Stimulated activated CD8-positive, alpha-beta memory T cell treated with anti-CD3 and anti-CD28 coated beads, Interleukin-4, amount 100 ng/mL, for 1 hour (primary cell): ENCODE measurements around the gene ZFHX3.

Source experiments
- DNase-seq, 2 donors: peaks; one replicate each; pipeline ENCODE4 v3.0.0-alpha.2; 2020; ENCODE audit warnings: low read depth in 2 of 2, low spot score in 1 of 2

The ZFHX3 gene

DNA sequence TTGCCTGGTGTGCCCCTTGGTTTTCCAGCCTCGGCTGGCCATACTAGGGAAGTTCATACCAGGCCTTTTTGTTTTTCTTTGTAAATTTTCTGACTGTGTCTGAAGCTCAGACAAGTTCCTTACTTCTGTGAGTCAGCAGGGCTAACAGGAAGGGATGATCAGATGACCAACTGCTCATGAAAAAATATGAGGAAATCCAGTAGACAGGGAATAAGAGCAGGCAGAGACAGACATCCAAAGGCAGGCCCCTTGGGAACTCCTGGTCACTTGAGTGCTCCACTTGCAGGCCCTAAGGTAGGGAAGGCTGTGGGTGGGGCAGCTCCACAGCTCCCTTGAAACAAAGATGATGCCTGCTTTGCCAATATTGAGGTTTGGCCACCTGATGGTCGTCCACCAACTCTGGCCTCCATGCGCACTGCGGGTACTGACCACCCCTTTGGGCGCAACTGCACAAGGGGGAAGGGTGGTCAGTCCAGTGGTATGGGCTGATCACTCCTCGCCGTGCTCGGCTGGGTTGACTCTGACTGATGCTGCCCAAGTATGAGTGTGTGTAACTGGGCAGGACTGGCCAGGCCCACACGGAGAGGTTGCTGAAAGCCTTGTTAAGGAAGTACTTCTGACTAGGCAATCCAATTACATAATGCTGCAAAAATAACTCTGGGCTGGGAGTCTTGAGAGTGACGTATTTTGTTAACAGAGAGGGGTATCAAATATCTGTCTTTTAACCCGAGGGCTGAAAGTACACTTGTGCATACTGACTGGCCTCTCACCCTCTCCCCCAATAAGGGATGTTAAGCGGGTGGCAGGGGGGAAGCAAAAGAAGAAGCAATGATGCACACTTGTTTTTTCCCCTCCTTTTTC lies 20.8 kb upstream of the ZFHX3 start:
- DNase-seq: no peak

DNA sequence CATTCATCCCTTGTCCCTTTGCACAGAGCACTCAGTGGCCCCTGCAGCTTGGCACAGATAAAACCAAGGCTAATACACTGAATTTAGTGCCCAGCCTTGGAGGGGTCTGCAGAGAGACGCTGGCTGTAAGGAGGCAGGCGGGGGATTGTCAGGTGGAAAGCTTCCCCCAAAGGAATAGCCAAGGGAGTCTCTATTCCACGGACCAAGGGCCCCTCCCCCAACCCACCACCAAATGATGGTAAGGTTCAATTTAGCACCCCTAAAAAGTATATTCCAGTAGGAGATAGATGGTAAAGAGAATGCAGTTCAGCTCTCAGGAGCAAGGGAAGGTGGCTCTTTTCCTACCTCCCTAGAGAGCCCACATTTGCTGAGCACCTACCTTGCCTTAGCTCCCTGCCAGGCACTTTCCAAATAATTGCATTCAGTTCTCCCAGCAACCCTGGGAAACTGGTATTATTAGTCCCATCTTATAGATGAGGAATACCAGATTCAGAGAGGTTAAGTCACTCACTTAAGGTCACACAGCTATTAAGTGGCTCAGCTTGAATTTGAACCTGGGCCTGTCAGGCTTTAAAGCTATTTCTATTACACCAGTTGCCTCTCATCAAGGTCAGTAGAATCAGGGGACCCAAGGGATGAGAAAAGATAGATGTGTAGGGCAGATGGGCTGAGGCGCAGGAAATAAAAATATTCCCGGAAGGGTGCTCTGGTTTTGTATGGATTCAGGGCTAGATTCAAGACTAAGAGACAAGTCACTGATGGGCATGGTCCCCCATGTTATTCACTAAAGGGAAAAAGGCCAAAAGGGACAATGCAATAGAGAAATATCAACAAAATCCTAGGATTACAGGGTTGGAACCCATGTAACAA lies 20.0 kb upstream of the ZFHX3 start:
- no peak for DNase-seq

DNA sequence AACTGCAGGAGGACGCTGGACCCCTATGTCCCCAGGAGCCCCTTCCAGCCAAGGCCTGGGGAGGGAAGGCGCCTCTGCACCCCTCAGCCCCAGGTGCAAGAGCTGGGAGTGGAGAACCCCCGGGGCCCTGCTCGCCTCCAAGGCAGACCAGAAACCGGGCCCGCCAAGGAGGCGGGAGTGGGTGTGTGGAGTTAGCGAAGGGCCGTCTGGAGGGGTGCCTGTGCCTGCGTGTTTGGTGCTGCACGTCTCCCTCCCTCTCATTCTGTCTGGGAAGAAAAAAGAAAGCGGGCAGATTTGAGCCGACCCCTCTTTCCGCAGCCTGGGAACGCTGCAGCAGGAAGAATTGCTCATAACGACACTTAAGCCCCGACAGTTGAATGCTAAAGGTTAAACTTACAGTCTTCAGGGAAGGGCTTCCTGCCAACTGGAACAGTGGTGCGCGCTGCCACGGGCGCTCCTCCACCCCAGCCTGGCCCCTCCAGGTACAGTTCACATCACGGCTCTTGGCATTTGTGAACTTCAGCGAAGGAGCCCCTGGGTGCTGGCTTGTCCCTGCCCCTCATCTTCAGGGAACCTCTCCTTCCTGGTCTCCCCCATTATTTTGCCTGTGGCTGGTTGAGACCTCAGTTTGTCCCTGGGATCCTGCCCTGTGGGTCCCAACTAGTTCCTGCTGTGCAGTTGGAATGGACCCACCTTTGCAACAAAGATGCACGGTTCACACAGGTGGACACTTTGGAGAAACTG lies 19.2 kb upstream of the ZFHX3 start:
- DNase-seq: no peak

DNA sequence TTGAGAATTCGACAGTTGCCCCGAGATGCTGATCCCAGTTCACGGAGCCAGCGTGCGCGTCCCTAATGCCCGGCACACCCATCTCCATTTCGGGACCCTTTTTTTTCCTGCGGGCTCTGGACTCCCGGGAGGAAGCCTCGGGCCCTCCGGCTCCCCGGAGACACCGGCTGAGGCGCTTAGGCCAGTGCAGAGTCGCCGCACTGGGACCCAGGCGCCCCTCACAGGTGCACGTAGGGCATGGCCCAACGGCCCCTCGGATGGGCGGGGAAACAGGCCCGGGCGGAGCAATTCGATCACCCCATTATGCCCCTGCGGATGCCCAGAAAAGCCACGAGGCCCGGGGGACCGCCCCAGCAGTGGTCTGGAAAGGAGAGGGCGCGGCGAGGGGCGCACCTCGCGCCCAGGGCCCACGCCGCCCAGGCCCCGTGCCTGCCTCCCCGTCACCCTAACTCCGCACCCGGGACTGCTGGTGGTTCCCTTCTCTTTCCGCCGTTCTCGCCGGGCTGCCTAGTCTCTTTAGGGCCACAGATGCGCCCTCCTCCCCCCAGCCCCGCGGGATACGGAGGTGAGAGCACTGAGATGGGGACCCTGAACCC lies 18.5 kb upstream of the ZFHX3 start:
- DNase-seq: no peak

DNA sequence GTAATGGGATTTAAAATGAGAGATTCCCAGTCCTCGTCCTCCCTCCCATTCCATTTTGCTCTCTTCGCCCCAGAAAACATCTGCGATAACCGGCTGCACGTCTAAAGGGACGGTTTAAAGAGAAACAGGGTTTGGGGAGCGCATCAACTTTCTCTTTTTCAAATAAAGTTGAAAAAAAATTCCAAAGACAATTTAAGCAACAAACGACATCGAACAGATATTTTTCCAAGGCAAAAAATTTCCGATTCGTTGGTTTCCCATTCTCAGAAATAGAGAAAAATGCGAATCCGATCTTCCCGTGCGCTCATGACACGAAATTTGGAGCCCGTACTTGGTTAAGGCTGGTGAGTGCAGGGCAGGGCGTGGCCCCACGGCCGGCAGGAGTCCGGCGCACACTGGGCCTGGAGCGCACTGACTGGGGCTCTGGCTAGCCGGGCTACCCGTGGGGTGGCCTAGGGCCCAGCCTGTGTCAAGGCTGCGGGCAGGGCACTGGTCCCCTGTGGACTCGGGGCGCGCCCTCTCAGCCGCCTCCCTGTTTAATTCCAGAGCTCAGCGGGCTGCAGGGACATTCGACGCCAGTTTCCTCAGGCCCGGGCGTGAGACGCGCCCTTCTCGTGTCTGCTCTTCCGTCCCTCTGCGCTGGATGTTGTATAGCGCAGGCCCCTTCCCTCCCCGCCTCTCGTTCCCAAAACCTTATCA lies 17.9 kb upstream of the ZFHX3 start:
- DNase-seq: no peak

DNA sequence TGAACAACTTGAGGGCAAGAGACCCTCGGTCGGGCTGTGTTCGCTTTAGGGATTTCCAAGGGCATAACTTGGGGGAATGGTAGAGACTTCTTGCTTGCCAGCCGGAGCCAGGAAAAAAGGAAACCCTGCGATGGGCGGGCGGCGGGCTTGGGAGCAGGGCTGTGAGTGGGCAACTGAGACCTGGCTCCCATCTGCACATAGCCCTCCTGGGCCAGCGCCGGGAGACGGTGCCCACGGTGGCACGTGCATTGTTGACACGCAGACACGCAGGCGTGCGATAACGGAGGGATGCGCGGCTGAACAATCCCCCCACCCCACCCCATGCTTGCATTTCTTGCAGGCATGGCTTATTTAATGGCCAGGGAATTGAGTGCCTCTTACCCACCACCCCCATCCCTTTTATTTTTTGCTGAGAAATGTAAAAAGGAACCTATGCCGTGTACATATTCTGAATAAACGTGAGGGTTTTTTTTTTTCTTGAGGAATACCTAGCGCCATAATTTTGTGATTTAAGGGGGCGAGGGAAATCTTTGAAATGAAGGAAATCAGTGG lies 17.1 kb upstream of the ZFHX3 start:
- DNase-seq: no peak

DNA sequence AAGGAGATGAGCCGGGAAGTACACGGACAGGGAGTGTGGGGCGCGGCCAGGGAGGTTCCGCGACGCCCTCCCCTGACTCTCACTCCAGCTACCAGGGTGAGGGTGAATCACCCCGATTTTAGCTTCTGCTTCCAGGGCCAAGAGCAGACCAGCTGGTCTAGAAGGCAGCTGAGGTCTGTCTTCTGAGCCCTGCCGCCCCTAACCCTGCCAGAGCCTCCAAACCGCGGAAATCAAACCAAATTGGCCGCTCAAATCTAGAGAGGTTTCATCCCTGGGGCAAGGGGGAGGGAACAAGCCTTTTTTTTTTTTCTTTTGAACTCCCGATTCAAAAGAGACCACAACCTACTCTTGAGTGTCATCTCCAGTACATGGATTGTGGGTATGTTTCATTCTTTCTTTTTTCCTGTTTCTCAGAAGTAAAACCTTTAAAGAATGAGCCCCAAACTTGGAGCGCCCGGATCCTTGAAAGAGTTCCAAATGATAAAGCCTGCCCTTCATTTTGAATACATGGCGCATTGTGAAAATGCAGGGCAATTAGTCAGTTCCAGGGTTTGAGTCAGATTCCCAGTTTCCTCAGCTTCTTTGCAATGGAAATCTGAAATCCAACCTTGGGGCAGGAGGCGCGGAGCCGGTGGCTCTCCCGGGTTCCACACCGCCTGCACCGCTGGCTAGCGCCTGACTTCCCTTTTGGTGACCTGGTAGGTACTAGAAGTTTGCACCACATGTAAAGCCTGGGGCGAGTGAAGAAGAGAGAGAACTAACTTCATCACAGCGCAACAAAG lies 16.5 kb upstream of the ZFHX3 start:
- DNase-seq: no peak

DNA sequence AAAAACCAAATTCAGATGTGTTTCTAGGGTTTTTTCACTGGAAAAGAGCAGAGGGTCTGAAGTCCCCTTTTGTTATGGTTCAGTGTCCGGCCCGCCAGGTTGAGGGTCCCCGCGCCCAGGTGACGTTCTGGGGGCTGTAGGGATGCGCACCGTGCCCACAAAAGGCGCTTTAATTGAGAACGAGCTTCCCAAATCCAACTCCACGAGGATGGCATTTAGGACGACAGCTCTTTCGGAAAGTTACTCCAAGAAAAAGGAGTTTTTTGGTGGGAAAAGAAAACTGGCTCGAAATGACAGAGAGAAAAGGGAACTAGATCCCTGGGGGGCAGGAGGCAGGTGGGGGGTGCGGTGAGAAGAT lies 15.9 kb upstream of the ZFHX3 start:
- DNase-seq: no peak

DNA sequence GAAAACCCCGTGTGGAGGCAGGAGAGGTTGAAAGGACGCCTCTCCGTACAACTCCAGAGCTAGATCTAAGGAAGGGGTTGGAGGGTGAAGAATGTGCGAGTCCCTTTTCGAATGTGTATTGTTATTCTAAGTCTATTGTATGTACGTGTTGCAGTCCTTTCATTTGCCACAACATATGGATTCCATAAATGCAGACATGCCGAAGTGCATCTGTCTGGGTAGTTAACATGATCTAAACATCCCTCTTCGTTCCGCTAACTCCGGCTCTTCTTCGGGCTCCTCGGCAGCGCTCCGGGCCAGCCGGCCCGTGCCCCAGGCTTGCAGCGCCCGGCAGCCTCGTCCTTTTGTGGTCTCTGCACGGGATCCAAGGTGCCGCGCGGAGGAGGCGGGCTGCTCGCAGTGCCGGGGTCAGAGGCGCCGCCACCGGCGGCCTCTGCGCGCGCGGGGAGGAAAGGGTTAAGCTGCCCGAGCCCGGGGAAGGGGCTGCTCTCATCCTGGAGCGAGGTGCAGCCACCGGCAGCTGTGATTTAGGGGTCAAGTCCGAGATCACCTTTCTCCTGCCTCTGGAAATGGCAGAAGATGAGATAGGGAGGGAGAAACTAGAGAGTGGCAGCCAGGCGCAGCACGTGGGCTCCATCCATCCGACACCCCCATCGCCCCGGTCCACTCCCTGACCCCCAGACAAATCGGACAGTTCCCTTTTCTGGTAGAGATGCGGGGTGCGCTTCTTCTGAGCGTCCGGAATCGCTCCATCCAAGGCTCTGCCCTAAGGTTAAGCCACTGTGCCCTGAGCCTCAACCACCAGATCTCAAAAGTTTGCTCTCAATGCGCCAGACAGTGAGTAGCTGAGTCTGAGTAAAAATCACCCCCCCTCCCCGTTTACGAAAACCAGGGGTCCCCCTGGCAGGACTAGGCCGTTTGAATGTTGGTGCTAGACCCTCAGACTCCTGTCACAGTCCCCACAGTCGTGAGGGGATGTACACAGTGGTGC lies 15.1 kb upstream of the ZFHX3 start:
- no peak for DNase-seq

DNA sequence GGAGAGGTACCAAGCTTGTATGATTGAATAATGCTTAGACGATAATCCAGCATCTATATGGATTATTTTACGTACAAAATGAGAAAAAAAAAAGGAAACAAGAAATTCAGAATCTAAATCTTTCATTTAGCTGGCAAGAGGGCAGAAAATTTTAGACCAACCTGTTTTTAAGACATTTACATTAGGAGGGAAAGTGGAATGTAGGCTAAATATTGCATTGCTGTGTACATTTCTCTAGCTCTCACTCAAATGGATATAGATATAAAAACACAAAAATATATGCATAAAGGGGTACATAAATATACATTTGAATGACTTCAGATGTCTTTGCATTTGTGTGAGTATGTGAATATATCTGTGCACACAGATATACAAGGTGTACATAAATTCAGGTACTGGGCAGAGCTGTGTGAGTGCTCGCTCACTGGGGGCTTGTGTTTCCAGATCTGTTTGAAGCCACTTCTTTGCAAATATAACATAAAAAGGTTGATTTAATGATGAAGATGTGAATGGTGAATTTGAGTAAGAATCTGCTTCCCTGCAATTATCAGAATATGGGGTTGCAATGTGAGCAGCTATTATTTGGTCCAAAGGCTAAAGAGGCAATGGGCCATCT lies 14.2 kb upstream of the ZFHX3 start:
- no peak for DNase-seq

DNA sequence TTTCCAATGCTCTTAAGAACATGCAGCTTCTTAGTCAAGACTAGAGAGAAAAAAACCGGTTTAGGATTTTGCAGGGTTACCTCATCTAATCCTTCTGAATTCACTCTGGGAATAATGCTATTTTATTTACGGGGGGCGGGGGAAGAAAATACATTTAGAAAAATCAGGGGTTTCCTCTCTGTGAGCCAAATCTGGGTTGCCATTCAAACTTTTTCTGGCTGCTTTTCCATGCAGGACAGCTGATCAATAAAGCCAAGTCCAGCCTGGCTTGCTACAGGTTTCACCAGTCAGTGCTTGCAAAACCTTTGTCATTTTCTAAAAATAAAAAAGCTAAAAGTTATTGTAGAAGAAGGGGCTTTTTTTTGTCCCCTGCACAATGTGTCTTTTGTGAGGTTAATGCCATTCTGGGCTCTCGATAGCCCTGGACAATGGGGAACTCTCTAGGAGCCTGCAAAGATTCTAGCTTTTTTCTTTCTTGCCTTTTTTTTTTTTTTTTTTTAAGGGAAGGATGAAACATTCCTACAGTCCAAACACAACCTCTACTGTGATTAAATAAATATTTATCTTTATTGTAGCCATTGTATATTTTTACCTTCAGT lies 13.1 kb upstream of the ZFHX3 start:
- no peak for DNase-seq

DNA sequence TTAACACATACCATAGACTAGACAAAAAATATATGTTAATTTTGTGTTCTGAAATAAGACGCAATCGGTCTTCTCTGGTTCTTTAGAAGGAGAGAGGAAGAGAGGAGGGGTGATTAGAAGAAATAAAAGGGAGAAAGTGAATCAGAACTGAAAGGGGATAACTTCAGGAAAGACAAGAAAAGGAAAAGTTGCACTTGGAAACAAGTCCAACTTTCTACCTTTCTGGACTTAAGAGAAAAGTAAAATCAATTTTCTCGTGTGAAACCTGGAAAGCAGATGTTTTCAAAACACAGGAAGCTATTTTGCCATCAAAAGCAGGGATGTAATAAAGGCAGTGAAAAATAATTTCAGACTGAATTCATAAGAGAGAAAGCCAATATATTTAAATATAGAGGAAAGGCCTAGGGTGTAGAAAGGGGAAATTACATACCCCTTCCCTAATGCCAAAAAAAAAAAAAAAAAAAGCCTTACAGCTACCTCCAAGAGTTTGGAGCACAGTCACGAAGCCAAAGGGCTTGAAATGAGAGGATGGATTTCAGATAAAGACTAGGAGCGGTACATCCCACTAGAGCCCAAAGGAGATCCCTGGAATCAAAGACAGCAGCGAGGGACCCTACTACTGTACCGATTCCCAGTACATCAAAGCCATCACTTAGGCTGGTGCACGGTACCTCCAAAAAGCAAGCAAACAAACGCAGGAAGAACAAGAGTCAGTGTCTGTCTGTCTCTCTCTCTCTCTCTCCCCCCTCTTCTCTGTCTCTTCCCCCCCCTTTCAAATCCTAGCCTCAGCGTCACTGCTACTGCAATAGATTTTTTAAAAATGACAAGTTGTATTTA lies 12.1 kb upstream of the ZFHX3 start:
- no peak for DNase-seq

DNA sequence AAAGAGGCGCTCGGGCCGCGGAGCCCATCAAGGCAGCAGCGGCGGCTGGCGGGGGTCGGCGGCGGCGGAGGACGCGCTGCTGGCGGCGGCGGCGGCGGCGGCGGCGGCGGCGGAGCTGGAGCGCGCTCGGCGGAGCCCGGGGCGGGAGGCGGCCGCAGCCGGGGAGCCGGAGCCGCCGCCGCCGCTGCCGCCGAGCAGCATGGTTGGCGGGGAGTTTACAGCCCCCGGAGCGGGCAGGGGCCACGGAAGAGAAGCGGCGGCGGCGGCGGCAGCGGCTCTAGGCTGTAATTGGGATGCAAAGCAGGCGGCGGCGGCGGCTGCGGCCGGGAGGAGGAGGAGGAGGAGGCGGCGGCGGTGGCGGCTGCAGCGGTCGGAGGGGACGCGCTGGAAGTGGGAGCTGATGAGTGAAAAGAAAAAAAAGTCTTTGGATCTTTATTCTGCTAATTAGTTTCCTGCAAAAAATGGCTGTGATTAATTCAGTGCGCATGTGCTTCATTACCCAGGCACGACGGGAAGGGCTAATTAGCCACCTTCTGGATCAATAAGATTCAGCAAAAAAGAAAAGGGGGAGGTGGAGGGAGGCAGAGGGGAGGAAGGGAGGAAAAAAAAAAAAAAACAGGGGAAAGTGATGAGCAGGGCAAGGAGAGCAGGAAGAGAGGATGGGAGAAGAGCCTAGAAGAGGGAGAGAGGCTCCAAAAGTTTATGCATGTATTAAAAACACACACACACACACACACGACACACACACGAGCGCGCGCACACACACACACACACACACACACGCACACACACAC lies 10.9 kb upstream of the ZFHX3 start:
- no peak for DNase-seq

DNA sequence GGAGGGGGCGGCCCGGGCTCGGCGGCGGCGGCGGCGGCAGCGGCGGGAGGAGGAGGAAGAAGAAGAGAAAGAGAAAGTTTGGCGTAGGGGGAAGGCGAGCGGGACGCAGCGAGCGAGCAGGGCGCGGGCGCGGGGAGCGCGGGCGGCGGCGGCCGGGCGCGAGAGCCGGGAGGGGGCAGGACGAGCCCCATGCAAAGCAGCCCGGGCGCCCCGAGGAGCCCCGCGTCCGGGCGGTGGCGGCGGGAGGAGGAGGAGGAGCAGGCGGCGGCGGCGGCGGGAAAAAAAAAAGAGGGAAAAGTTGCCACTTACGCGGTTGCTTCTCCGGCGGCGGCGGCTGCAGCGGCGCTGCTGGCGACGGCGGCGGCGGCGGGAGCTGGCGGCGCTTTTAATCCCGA lies 10.3 kb upstream of the ZFHX3 start:
- DNase-seq: no peak

DNA sequence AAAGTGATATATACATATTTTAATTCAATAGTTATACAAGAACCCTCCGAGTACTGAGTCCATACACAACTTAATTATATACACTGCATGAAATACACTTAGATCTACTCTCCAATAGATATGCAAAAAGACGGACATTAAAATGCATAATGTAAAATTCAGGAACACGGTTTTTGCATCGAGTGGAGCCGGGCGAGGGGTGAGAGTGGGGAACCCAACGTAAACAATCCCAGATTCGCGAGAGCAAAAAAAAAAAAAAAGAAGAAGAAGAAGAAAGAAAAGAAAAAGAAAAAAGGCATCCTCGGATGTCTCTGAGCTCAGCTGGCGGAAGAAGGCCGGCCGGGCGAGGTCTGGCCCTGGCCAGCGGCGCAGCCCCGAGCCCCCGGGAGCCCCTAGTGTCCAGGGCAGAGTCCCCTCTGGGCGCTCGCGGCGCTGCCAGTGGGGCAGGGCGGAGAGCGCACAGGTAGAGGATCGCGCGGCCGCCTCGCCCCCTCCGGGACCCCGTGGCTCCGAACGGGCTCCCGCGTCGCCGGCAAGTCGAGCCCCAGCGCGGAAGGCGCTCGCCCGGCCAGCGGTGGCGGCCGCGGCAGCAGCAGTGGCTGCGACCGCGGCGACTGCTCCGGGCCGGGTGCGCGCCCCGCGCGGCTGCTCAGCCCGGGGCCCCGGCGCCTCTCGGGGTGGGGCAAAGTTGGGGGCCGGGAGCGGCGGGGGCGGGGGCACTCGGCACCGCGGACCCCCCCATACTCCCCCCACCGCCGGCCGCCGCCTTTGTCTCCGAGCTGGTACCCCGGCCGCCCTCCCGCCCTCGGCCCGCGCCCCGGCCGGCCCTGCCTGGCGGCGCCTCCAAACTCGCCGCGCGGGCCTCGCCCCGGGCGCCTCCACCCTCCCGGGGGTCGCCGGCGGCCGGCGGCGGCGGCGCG lies 9.6 kb upstream of the ZFHX3 start:
- DNase-seq: no peak
